BJ (cell line): ENCODE data around the gene CEPT1. TPM values are rescaled to one million over a fixed set of nuclear protein-coding genes. Genes with fewer than 3 reads are reported as not detected.

Experiments
- CTCF ChIA-PET: fragments of 350-600 bp; formaldehyde crosslinking; extraction: SDS; loops from one replicate; lab custom pipeline; 2021; ENCODE audit warnings: antibody characterized with exemption, inconsistent platforms; lab: Yijun Ruan, JAX
- POLR2A ChIA-PET: fragments of 300-600 bp; sonication (Branson Sonifier 250); formaldehyde crosslinking; extraction: SDS; loops from one replicate; lab custom pipeline; 2021; ENCODE audit warnings: antibody characterized with exemption; lab: Charles Lee
- DNase-seq: peaks from one replicate; pipeline ENCODE4 v3.0.0-alpha.2; 2011; ENCODE audit warnings: low read depth
- H3K27me3 ChIP-seq: 2 replicates; pipeline ENCODE4 v1.6.0; 2011; ENCODE audit warnings: low read length; ENCODE audit not compliant: control insufficient read depth, insufficient read depth
- H3K36me3 ChIP-seq: 2 replicates; pipeline ENCODE4 v1.5.1; 2011; ENCODE audit warnings: low read length; ENCODE audit not compliant: control insufficient read depth, insufficient read depth
- H3K4me3 ChIP-seq: 2 replicates; pipeline ENCODE4 v1.5.1; 2011; ENCODE audit warnings: low read depth, mild to moderate bottlenecking, control low read depth, low read length
- CTCF ChIP-seq: IDR thresholded peaks from 2 replicates; pipeline ENCODE4 v1.5.1; 2011; ENCODE audit warnings: low read depth, mild to moderate bottlenecking, control low read depth, inconsistent platforms, low read length, moderate library complexity; ENCODE audit not compliant: insufficient read depth
- polyA plus RNA-seq: library from polyadenylated mRNA; depleted of rRNA; stranded (reverse); fragments of >200 nt; gene quantifications from 2 replicates; pipeline ENCODE4 v1.2.3, GENCODE V29; 2011

Gene CEPT1
- polyA plus RNA-seq, 1 experiment = 15.5 TPM

GRCh38 chr1:111204201-111204982, 64.4 kb downstream of the CEPT1 start:
- no peaks in the 10 kb centered on the region for H3K36me3 ChIP-seq
- ChIA-PET CTCF (no interaction called here), POLR2A (interaction anchor here (0.7 kb wide), 1 partner anchor 1761 kb away, joined by 3 read pairs; no protein-coding TSS in a partner anchor)
- TF ChIP-seq CTCF = no peak
- DNase-seq = no peak
- 0 out of 2 replicates have a peak, but pooled peaks cover 3% of the 10 kb centered on the region for H3K27me3 ChIP-seq
- peak overlapping the region; percentile 53 for H3K4me3 ChIP-seq

- no peak for TF ChIP-seq CTCF
- Histone ChIP-seq H3K27me3 (0 out of 2 replicates have a peak, but pooled peaks cover 3% of the 10 kb centered on the region), H3K36me3 (no peaks in the 10 kb centered on the region), H3K4me3 (no peak overlapping the region)
- POLR2A ChIA-PET = no interaction called here
- CTCF ChIA-PET = no interaction called here
- no peak for DNase-seq
These were observed 65.1 kb downstream of the CEPT1 start for GRCh38 chr1:111204983-111205713.

- ChIA-PET POLR2A (no interaction called here), CTCF (interaction anchor here (0.8 kb wide), 1 partner anchor 194 kb away, joined by 3 read pairs; no protein-coding TSS in a partner anchor)
- Histone ChIP-seq H3K36me3 (no peaks in the 10 kb centered on the region), H3K4me3 (no peak overlapping the region), H3K27me3 (0 out of 2 replicates have a peak, but pooled peaks cover 3% of the 10 kb centered on the region)
- TF ChIP-seq CTCF = no peak
- no peak for DNase-seq
These were observed 65.7 kb downstream of the CEPT1 start for GRCh38 chr1:111205714-111206050.

- CTCF ChIA-PET = interaction anchor here (1.1 to 1.2 kb wide), 2 partner anchors 14 to 15 kb away, joined by 3 read pairs; no protein-coding TSS in a partner anchor
- H3K4me3 ChIP-seq = no peak overlapping the region
- 0 out of 2 replicates have a peak, but pooled peaks cover 3% of the 10 kb centered on the region for H3K27me3 ChIP-seq
- POLR2A ChIA-PET = no interaction called here
- no peak for DNase-seq
- H3K36me3 ChIP-seq = no peaks in the 10 kb centered on the region
- no peak for TF ChIP-seq CTCF
These were observed 68.9 kb downstream of the CEPT1 start for GRCh38 chr1:111208921-111209320.

GRCh38 chr1:111209622-111210021, 69.6 kb downstream of the CEPT1 start:
- 0 out of 2 replicates have a peak, but pooled peaks cover 2% of the 10 kb centered on the region for H3K27me3 ChIP-seq
- CTCF ChIA-PET = interaction anchor here (1.2 kb wide), 1 partner anchor 14 kb away, joined by 3 read pairs; no protein-coding TSS in a partner anchor
- TF ChIP-seq CTCF = no peak
- POLR2A ChIA-PET = no interaction called here
- no peaks in the 10 kb centered on the region for H3K36me3 ChIP-seq
- DNase-seq = no peak
- H3K4me3 ChIP-seq = no peak overlapping the region
